NCI-H510A (cell line): Measurements from ENCODE around the gene LRRC8D.

Experiments used
- DNase-seq: peaks from one replicate; lab custom pipeline; 2025; lab: John Stamatoyannopoulos, UW

Gene LRRC8D

GRCh38 chr1:89870998-89871397 lies 50.2 kb downstream of the LRRC8D start:
- DNase-seq: no peak

GRCh38 chr1:89871768-89872473 lies 51.1 kb downstream of the LRRC8D start:
- no peak for DNase-seq

- no peak for DNase-seq
Measured at GRCh38 chr1:89872567-89872966, 51.7 kb downstream of the LRRC8D start.

- DNase-seq: no peak
Measured at GRCh38 chr1:89873288-89873687, 52.5 kb downstream of the LRRC8D start.

GRCh38 chr1:89873770-89874169 lies 52.9 kb downstream of the LRRC8D start:
- DNase-seq: no peak

- no peak for DNase-seq
Measured at GRCh38 chr1:89876463-89876862, 55.6 kb downstream of the LRRC8D start.

- DNase-seq: no peak
Measured at GRCh38 chr1:89877756-89878155, 56.9 kb downstream of the LRRC8D start.

- no peak for DNase-seq
Measured at GRCh38 chr1:89878256-89878655, 57.4 kb downstream of the LRRC8D start.

- DNase-seq: no peak
Measured at GRCh38 chr1:89880679-89881078, 59.8 kb downstream of the LRRC8D start.

GRCh38 chr1:89881415-89882058 lies 60.7 kb downstream of the LRRC8D start:
- DNase-seq: no peak

GRCh38 chr1:89882348-89883029 lies 61.7 kb downstream of the LRRC8D start:
- no peak for DNase-seq

- no peak for DNase-seq
Measured at GRCh38 chr1:89883030-89883379, 62.2 kb downstream of the LRRC8D start.

GRCh38 chr1:89884718-89885596 lies 64.1 kb downstream of the LRRC8D start:
- no peak for DNase-seq

GRCh38 chr1:89887270-89887669 lies 66.4 kb downstream of the LRRC8D start:
- no peak for DNase-seq

- DNase-seq: no peak
Measured at GRCh38 chr1:89887713-89888112, 66.9 kb downstream of the LRRC8D start.

- DNase-seq: no peak
Measured at GRCh38 chr1:89888480-89889322, 67.9 kb downstream of the LRRC8D start.

GRCh38 chr1:89889323-89889615 lies 68.4 kb downstream of the LRRC8D start:
- DNase-seq: no peak

- DNase-seq: no peak
Measured at GRCh38 chr1:89890085-89890752, 69.4 kb downstream of the LRRC8D start.

- DNase-seq: no peak
Measured at GRCh38 chr1:89892816-89893215, 72.0 kb downstream of the LRRC8D start.

- DNase-seq: no peak
Measured at GRCh38 chr1:89894210-89895201, 73.7 kb downstream of the LRRC8D start.
